Measurements from ENCODE around the gene HIVEP3.

HIVEP3 gene

GRCh38 chr1:41663671-41664400, 254.9 kb downstream of the HIVEP3 start:
- TF ChIP-seq MYC (IDR thresholded peaks at IDR 0.05; ENCODE audit: low read depth, low read length) (no peak), POLR2A (IDR thresholded peaks at IDR 0.05; ENCODE audit: extremely low read depth, insufficient read length) (no peak), MAX (IDR thresholded peaks at IDR 0.05; ENCODE audit: low read depth, low read length) (no peak), CTCF (IDR thresholded peaks at IDR 0.05; ENCODE audit: low read depth, low read length) (no peak)
- no peak overlapping the region for H3K4me3 ChIP-seq (ENCODE audit: low read depth, low read length)
- peak; percentile 19 for DNase-seq (ENCODE audit: low read depth)

- DNase-seq (ENCODE audit: low read depth) = no peak
- no peak overlapping the region for H3K4me3 ChIP-seq (ENCODE audit: low read depth, low read length)
- TF ChIP-seq POLR2A (IDR thresholded peaks at IDR 0.05; ENCODE audit: extremely low read depth, insufficient read length) = no peak
- TF ChIP-seq MYC (IDR thresholded peaks at IDR 0.05; ENCODE audit: low read depth, low read length) = no peak
- no peak for TF ChIP-seq CTCF (IDR thresholded peaks at IDR 0.05; ENCODE audit: low read depth, low read length)
- TF ChIP-seq MAX (IDR thresholded peaks at IDR 0.05; ENCODE audit: low read depth, low read length) = no peak
Measured at GRCh38 chr1:41662765-41663437, 255.8 kb downstream of the HIVEP3 start.

- H3K4me3 ChIP-seq (ENCODE audit: low read depth, low read length) = no peak overlapping the region
- DNase-seq (ENCODE audit: low read depth) = peak; percentile 67
Measured at GRCh38 chr1:41662061-41662764, 256.5 kb downstream of the HIVEP3 start.

GRCh38 chr1:41661428-41662060, 257.2 kb downstream of the HIVEP3 start:
- no peak for TF ChIP-seq CTCF (IDR thresholded peaks at IDR 0.05; ENCODE audit: low read depth, low read length)
- no peak for TF ChIP-seq POLR2A (IDR thresholded peaks at IDR 0.05; ENCODE audit: extremely low read depth, insufficient read length)
- no peak for TF ChIP-seq MAX (IDR thresholded peaks at IDR 0.05; ENCODE audit: low read depth, low read length)
- TF ChIP-seq MYC (IDR thresholded peaks at IDR 0.05; ENCODE audit: low read depth, low read length) = no peak
- H3K4me3 ChIP-seq (ENCODE audit: low read depth, low read length) = peak overlapping the region; percentile 51
- DNase-seq (ENCODE audit: low read depth) = peak; percentile 43

More at GRCh38 chr1:41662061-41662764, 256.5 kb downstream of the HIVEP3 start:
- no peak for TF ChIP-seq POLR2A (IDR thresholded peaks at IDR 0.05; ENCODE audit: extremely low read depth, insufficient read length)
- TF ChIP-seq MYC (IDR thresholded peaks at IDR 0.05; ENCODE audit: low read depth, low read length) = no peak
- no peak for TF ChIP-seq MAX (IDR thresholded peaks at IDR 0.05; ENCODE audit: low read depth, low read length)
- TF ChIP-seq CTCF (IDR thresholded peaks at IDR 0.05; ENCODE audit: low read depth, low read length) = no peak

GRCh38 chr1:41660570-41661427, 257.9 kb downstream of the HIVEP3 start:
- no peak for TF ChIP-seq MAX (IDR thresholded peaks at IDR 0.05; ENCODE audit: low read depth, low read length)
- TF ChIP-seq POLR2A (IDR thresholded peaks at IDR 0.05; ENCODE audit: extremely low read depth, insufficient read length) = no peak
- no peak for TF ChIP-seq CTCF (IDR thresholded peaks at IDR 0.05; ENCODE audit: low read depth, low read length)
- TF ChIP-seq MYC (IDR thresholded peaks at IDR 0.05; ENCODE audit: low read depth, low read length) = no peak
- DNase-seq (ENCODE audit: low read depth) = no peak
- H3K4me3 ChIP-seq (ENCODE audit: low read depth, low read length) = peak overlapping the region; percentile 51
